GM18873 (cell line): ENCODE measurements around the gene LILRA1.
"Not testable (repeated sequence)": the region's sequence is repeated elsewhere in the genome, so short reads cannot be mapped to it uniquely, and the experiment has no call there.

Source experiments
- ATAC-seq: cut with Tn5 transposase; IDR thresholded peaks from one replicate; pipeline ENCODE4 v1.9.1; 2021; ENCODE audit warnings: mild to moderate bottlenecking, moderate library complexity, moderate number of reproducible peaks; ENCODE audit not compliant: unreplicated experiment, low FRiP score

The LILRA1 gene

DNA sequence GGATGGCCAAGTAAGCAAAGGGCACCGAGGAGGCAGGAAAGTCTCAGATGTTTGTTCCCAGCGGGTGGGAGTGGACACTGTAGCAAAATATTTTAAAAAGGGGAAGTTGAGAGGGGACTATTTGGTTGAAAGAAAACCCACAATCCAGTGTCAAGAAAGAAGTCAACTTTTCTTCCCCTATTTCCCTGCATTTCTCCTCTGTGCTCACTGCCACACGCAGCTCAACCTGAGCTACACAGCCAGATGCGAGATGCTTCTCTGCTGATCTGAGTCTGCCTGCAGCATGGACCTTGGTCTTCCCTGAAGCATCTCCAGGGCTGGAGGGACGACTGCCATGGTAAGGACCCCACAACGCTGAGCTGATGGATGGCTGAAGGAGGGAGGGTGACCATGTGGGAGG, at the start of gene LILRA1:
Gene LILRA1, plus strand, starts transcription at position 188 of the 400 bp plus-strand sequence. CDS start 613 bp downstream, outside the sequence.
- ATAC-seq, result not testable (repeated sequence)

GRCh38 chr19:54548806-54549205, 44.6 kb upstream of the LILRA1 start:
- no peak for ATAC-seq

DNA sequence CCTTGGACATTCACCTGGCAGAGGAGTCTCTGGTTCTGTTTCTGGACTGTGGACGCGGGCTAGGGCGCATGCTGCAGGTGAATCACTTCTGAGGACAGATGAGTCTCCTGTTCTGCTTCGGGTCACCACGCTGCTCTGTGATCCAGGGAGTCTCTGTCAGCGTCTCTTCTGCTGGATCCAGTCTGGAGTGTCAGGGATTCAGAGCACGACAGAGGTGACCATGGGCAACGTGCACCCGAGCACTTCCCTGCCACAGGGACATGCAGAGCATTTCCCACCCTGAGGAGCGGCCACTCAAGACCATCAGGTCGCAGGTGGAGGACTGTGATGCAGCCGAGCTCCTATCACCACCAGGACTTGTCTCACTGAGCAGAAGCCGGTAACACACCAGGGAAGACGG, 44.2 kb upstream of the LILRA1 start:
- ATAC-seq, result no peak

GRCh38 chr19:54551293-54551692, 42.1 kb upstream of the LILRA1 start:
- ATAC-seq, result no peak

DNA sequence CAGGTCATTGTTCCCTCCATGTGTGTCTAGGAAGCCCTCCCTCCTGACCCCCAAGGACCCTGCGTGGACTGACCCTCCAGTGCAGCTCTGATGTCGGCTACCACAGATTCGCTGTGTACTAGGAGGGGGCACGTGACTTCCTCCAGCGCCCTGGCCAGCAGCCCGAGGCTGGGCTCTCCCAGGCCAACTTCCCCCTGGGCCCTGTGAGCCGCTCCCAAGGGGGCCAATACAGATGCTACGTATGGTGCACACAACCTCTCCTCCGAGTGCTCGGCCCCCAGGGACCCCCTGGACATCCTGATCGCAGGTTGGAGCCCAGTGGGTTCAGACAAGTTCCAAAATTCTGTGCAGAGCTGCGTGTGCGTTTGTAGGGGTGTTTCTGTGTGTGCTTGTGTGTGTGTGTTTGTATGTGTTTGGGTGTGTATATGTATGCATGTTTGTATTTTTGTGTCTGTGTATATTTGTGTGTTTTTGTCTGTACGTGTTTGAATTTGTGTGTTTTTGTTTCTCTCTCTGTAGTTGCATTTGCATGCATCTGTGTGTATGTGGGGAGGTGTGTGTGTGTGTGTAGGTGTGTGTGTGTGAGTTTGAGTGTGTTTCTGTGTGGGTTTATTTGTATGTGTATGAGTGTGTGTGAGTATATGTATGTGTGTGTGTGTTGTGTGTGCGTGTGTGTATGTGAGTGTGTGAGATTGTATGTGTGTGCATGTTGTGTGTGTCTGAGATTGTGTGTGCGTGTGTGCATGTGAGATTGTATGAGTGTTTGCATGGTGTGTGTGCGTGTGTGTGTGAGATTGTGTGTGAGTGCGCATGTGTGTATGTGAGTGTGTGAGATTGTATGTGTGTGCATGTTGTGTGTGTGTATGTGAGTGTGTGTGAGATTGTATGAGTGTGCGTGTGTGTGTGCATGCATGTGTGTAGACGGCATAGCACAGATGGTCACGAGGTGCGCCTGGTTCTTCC, 41.2 kb upstream of the LILRA1 start:
- no peak for ATAC-seq

DNA sequence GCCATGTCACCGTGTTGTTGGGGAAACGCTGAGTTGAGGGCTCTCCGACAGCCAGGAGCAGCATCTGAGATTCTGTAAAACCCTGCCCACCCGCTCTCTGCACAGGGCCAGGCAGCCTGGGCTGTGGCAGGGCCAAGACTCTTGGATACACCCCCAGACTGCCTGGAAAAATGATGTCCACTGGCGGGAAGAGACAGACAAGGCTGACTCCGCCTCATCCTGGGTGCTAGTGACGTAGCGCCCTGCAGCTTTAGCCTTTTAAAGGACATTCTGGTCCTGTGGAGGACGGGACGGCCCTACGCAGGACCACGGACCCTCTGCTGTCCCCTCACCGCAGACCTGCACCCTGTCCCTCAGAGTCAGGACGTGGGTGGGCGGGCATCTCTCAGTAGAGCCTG, 40.5 kb upstream of the LILRA1 start:
- ATAC-seq, result no peak

GRCh38 chr19:54554006-54554405, 39.4 kb upstream of the LILRA1 start:
- no peak for ATAC-seq

DNA sequence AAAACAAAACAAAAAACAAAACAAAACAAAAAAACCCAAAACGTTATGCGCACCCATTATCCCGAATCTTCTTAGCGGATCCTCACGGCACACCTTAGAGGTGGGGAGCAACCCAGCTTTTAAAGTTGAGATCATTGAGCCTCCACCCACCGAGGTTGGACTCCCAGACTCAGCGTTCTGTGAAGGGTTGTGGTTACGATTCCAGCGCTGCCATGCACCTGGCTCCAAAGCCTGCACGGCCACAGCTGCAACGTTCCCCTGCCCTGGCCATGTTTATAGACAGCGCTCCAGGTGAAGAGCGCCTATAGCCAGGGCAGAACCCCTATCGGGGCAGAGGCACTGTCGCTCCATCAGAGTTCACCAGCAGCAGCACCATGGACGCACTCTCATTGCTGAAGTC, 38.5 kb upstream of the LILRA1 start:
- ATAC-seq, result no peak

- ATAC-seq, result no peak
Observed at GRCh38 chr19:54556194-54556593, 37.2 kb upstream of the LILRA1 start.

GRCh38 chr19:54558339-54558738, 35.1 kb upstream of the LILRA1 start:
- no peak for ATAC-seq

DNA sequence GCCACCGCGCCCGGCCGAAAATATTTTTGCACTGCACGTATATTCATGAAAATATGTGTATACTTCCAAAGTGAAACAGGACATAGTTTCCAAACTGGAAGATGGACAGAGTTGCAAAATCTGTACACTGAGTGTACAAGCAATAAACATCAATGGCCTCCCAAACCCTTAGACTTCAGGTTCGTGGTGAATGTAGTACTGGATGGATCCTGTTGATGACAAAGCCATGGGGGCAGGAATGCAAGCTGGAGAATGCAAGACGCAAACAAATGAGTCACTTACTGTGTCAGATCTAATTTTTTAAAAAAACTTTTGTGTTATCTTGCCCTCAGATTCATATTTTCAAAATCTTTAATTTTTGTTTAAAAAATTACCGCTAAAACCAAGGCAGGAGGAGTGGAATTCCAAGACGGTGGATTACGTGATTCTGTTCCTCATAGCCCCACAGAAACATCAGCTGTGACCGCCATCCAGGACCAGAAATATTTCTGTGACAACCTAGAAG, 32.5 kb upstream of the LILRA1 start:
- ATAC-seq, result no peak

DNA sequence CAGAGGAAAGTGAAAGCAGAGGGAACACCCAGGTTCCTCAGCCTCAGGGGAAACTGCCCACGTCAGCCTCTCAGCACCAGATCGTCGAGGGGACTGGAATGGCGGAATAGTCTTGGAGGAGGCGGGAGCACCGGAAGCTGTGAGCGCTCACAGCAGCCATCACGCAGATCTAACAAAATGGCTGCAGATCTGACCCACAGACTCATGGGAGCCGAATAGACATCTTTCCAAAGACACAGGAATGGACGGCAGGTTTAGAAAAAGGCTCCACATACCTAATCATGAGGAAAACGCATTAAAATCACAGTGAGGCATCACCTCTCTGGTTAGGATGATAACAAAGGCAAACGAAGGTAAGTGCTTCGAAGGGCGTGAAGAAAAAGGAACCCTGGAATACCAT, 31.6 kb upstream of the LILRA1 start:
- ATAC-seq, result no peak

GRCh38 chr19:54563206-54563605, 30.2 kb upstream of the LILRA1 start:
- not testable (repeated sequence) for ATAC-seq

DNA sequence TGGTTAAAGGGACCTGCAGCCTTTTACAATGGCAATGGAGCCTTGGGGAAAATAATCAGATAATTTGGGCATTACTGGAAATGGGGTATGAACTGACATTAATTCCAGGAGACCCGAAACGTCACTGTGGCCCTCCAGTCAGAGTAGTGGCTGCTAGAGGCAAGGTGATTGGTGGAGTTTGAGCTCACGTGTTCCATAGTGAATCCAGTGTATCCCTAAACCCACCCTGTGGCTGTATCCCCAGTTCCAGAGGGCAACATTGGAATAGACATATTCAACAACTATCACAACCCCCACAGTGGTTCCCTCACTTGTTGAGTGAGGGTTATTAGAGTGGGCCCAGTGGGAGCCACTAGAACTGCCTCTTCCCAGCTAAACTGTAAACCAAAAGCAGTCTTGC, 23.1 kb upstream of the LILRA1 start:
- ATAC-seq, result no peak

GRCh38 chr19:54571715-54572615, 21.5 kb upstream of the LILRA1 start:
- ATAC-seq, result not testable (repeated sequence)

- ATAC-seq, result no peak
Observed at GRCh38 chr19:54572696-54573311, 20.6 kb upstream of the LILRA1 start.

DNA sequence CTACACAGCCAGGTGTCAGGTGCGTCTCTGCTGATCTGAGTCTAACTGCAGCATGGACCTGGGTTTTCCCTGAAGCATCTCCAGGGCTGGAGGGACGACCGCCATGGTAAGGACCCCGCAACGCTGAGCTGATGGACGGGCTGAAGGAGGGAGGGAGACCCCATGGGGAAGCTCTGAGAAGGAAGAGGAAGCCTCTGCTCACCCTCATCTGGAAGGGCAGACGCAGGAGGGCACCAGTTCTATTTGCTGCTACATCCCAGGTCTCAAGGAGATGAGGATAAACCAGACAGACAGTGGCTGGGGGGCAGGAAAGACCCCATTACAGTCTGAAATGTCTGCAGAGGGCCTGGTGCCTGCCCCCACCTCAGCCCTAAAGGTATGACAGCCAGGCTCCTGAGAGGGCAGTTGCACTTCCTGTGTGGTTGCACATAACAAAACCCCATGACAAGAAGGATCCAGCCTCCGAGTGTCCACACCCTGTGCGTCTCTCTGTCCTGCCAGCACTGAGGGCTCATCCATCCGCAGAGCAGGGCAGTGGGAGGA, 20.0 kb upstream of the LILRA1 start, which contains the start of gene LILRA2:
Gene LILRA2, plus strand, starts transcription at position 461 of the 543 bp plus-strand sequence. CDS start 89 bp downstream, outside the sequence.
- no peak for ATAC-seq

DNA sequence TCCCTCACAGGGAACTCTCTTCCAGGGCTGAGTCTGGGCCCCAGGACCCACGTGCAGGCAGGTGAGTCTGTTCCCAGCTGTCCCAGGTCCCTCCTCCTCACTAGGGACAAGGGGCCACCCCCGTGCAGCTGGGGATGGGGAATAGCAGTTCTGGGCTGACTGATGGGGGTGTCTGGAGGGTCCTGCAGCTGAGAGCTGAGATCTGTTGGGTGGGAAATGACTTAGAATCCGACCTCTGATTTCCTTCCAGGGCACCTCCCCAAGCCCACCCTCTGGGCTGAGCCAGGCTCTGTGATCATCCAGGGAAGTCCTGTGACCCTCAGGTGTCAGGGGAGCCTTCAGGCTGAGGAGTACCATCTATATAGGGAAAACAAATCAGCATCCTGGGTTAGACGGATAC, 19.4 kb upstream of the LILRA1 start:
- no peak for ATAC-seq

DNA sequence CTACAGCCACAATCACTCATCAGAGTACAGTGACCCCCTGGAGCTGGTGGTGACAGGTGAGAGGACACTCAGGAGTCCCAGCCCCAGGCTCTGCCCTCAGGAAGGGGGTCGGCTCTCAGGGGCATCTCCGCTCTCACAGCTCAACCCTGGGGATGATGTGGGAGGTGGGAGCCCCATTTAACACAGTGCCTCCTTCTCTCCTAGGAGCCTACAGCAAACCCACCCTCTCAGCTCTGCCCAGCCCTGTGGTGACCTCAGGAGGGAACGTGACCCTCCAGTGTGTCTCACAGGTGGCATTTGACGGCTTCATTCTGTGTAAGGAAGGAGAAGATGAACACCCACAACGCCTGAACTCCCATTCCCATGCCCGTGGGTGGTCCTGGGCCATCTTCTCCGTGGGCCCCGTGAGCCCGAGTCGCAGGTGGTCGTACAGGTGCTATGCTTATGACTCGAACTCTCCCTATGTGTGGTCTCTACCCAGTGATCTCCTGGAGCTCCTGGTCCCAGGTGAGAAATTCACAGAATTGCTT, 18.8 kb upstream of the LILRA1 start:
- no peak for ATAC-seq

GRCh38 chr19:54575205-54575604, 18.2 kb upstream of the LILRA1 start:
- ATAC-seq, result not testable (repeated sequence)
